Measurements from ENCODE around the gene MUC4.

Gene MUC4

DNA sequence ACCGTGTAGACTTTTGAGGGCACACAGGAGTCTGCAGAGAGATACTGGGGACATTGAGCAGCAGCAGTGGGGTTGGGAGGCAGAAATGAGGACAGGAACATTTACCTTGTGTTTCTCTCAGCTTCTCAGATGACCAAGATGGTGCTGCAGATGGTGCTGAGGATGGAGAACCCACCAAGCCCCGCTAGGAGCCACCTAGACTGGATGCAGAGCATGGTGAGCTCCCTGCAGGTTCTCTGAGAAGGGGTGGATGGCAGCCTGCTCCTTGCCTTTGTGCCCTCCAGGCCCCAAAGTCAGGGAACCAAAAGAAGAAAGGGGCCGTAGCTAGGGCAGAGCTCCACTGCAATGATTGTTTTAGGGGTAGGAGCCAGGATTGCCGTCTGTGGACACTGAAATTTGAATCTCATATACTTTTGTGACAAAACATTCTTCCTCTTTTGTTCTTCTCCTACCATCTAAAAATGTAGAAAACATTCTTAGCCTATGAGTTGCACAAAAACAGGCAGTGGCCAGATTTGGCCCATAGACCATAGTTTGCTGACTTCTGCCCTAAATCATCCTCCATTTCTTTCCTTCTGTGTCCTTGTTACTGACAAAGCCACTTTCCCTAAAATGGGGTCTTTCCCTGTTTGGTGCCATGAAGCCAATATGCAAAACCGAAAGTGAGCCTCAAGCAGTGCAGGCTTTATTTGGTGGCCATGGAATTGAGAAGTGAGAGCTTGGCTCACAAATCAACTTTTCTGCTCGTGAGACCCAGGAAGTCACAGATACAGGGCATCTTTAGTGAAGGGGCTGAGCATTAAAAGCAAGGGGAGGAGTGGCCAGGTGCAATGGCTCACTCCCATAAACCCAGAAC lies 102.9 kb downstream of the MUC4 start:
- Histone ChIP-seq H3F3A (ENCODE audit: control insufficient read depth, insufficient read depth) (no peaks in the 10 kb centered on the region), H3K36me3 (ENCODE audit: control insufficient read depth, low read length) (no peaks in the 10 kb centered on the region), H3K4me1 (ENCODE audit: control insufficient read depth, low read length) (no peaks in the 10 kb centered on the region), H3K4me3 (ENCODE audit: low read length) (no peak overlapping the region), H3K79me2 (ENCODE audit: control insufficient read depth, low read length) (no peaks in the 10 kb centered on the region), H3K4me2 (ENCODE audit: low read length) (no peak overlapping the region), H3K27ac (ENCODE audit: low read depth, low read length) (no peak overlapping the region), H4K20me1 (ENCODE audit: control insufficient read depth, insufficient read depth, low read depth, low read length) (no peaks in the 10 kb centered on the region), H3K9me3 (ENCODE audit: control insufficient read depth, insufficient read depth, low read length) (no peaks in the 10 kb centered on the region), H3K9me2 (replicated peaks; ENCODE audit: control insufficient read depth, low read length) (no peaks in the 10 kb centered on the region), H3K27me3 (ENCODE audit: control insufficient read depth, low read length) (no peaks in the 10 kb centered on the region; the same call in 1 of the 2 replicates)
- no peak for TF ChIP-seq EZH2phosphoT487 (IDR thresholded peaks at IDR 0.05; ENCODE audit: borderline replicate concordance, low read length)
- TF ChIP-seq, protein P1, sequence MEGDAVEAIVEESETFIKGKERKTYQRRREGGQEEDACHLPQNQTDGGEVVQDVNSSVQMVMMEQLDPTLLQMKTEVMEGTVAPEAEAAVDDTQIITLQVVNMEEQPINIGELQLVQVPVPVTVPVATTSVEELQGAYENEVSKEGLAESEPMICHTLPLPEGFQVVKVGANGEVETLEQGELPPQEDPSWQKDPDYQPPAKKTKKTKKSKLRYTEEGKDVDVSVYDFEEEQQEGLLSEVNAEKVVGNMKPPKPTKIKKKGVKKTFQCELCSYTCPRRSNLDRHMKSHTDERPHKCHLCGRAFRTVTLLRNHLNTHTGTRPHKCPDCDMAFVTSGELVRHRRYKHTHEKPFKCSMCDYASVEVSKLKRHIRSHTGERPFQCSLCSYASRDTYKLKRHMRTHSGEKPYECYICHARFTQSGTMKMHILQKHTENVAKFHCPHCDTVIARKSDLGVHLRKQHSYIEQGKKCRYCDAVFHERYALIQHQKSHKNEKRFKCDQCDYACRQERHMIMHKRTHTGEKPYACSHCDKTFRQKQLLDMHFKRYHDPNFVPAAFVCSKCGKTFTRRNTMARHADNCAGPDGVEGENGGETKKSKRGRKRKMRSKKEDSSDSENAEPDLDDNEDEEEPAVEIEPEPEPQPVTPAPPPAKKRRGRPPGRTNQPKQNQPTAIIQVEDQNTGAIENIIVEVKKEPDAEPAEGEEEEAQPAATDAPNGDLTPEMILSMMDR (IDR thresholded peaks at IDR 0.05; ENCODE audit: low read depth, low read length, poor library complexity, severe bottlenecking), result no peak

DNA sequence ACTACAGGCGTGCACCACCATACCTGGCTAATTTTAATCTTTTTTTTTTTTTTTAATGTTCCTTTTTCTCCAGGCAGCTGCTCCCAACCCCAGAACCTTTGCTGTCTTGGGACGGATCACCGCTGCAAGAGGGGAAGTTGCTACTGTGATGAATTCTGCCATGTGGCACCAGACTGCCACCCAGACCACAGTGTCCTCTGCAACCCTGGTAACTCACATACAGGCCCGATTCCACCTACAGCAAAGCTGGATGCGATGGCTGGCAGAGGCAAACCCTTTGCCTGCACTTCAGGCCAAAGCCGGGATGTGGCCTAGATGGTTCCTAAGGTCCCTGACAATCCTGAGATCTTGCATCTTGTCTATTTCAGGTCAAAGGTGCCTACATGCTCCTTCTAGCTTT lies 103.7 kb downstream of the MUC4 start:
- Histone ChIP-seq H3K9me2 (replicated peaks; ENCODE audit: control insufficient read depth, low read length) (no peaks in the 10 kb centered on the region), H3K4me2 (ENCODE audit: low read length) (no peak overlapping the region), H4K20me1 (ENCODE audit: control insufficient read depth, insufficient read depth, low read depth, low read length) (no peaks in the 10 kb centered on the region), H3K79me2 (ENCODE audit: control insufficient read depth, low read length) (no peaks in the 10 kb centered on the region), H3K4me1 (ENCODE audit: control insufficient read depth, low read length) (no peaks in the 10 kb centered on the region), H3F3A (ENCODE audit: control insufficient read depth, insufficient read depth) (no peaks in the 10 kb centered on the region), H3K27ac (ENCODE audit: low read depth, low read length) (no peak overlapping the region), H3K27me3 (ENCODE audit: control insufficient read depth, low read length) (no peaks in the 10 kb centered on the region; the same call in 1 of the 2 replicates), H3K36me3 (ENCODE audit: control insufficient read depth, low read length) (no peaks in the 10 kb centered on the region), H3K4me3 (ENCODE audit: low read length) (no peak overlapping the region), H3K9me3 (ENCODE audit: control insufficient read depth, insufficient read depth, low read length) (no peaks in the 10 kb centered on the region)
- TF ChIP-seq, protein P1 (IDR thresholded peaks at IDR 0.05; ENCODE audit: low read depth, low read length, poor library complexity, severe bottlenecking), result no peak

DNA sequence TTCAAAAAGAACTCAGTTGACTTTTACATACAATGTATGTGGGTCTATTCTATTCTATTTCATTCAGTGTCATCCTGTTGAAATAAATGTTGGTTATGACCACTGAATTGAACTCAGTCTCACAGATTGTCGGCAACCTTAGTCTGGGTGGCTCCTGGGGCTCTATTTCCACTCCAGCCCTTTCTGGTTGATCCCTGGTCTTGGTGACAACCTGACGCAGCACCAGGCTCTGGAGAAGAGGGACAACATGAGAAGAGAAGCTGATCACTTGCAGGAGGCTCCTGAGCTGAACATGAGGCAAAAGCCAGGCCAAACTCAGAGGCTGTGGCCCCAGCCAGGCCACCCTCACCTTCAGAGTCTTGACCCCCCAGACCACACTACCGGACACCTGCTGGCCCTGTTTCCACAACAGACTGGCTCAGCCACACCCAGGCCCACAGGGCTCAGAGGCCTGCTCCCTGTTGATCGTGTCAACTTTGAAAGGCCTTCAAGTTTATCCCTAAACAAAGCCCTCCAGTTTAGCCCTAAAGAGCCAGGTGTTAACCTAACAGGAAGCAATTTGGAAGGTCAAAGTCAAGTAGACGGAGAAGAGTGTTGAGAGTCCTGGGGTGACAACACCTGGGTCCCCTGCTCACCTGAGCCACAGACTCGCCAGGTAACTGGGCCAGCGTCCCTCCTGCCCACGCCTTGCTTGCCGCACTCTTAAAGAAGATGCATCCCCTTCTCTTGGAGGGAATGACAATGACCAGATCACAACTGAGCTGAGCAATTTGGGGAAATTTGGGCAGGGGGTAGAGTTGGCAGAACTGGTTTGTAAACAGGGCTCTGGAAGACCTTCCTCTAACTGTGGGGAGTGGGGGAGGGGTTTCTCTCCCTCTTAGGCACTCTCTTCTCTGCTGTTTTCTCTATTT lies 106.4 kb downstream of the MUC4 start:
- no peak overlapping the region for H3K4me3 ChIP-seq (ENCODE audit: low read length)
- no peak overlapping the region for H3K27ac ChIP-seq (ENCODE audit: low read depth, low read length)
- H4K20me1 ChIP-seq (ENCODE audit: control insufficient read depth, insufficient read depth, low read depth, low read length), result no peaks in the 10 kb centered on the region
- no peaks in the 10 kb centered on the region for H3K79me2 ChIP-seq (ENCODE audit: control insufficient read depth, low read length)
- H3K4me2 ChIP-seq (ENCODE audit: low read length), result no peak overlapping the region
- H3K36me3 ChIP-seq (ENCODE audit: control insufficient read depth, low read length), result no peaks in the 10 kb centered on the region
- H3K9me2 ChIP-seq (replicated peaks; ENCODE audit: control insufficient read depth, low read length), result no peaks in the 10 kb centered on the region
- TF ChIP-seq EZH2phosphoT487 (IDR thresholded peaks at IDR 0.05; ENCODE audit: borderline replicate concordance, low read length), result no peak
- TF ChIP-seq, protein P1 (IDR thresholded peaks at IDR 0.05; ENCODE audit: low read depth, low read length, poor library complexity, severe bottlenecking), result no peak
- H3F3A ChIP-seq (ENCODE audit: control insufficient read depth, insufficient read depth), result no peaks in the 10 kb centered on the region
- H3K4me1 ChIP-seq (ENCODE audit: control insufficient read depth, low read length), result no peaks in the 10 kb centered on the region
- H3K9me3 ChIP-seq (ENCODE audit: control insufficient read depth, insufficient read depth, low read length), result no peaks in the 10 kb centered on the region
- no peaks in the 10 kb centered on the region; the same call in 1 of the 2 replicates for H3K27me3 ChIP-seq (ENCODE audit: control insufficient read depth, low read length)
